A204.1 (cell line): ENCODE results near the gene IRF5.

ENCODE experiments used
- FAIRE-seq: peaks from 2 replicates; lab custom pipeline; 2012; peaks lifted over from hg19 to GRCh38; lab: Jason Lieb, UNC

IRF5 gene, protein sequence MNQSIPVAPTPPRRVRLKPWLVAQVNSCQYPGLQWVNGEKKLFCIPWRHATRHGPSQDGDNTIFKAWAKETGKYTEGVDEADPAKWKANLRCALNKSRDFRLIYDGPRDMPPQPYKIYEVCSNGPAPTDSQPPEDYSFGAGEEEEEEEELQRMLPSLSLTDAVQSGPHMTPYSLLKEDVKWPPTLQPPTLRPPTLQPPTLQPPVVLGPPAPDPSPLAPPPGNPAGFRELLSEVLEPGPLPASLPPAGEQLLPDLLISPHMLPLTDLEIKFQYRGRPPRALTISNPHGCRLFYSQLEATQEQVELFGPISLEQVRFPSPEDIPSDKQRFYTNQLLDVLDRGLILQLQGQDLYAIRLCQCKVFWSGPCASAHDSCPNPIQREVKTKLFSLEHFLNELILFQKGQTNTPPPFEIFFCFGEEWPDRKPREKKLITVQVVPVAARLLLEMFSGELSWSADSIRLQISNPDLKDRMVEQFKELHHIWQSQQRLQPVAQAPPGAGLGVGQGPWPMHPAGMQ

DNA sequence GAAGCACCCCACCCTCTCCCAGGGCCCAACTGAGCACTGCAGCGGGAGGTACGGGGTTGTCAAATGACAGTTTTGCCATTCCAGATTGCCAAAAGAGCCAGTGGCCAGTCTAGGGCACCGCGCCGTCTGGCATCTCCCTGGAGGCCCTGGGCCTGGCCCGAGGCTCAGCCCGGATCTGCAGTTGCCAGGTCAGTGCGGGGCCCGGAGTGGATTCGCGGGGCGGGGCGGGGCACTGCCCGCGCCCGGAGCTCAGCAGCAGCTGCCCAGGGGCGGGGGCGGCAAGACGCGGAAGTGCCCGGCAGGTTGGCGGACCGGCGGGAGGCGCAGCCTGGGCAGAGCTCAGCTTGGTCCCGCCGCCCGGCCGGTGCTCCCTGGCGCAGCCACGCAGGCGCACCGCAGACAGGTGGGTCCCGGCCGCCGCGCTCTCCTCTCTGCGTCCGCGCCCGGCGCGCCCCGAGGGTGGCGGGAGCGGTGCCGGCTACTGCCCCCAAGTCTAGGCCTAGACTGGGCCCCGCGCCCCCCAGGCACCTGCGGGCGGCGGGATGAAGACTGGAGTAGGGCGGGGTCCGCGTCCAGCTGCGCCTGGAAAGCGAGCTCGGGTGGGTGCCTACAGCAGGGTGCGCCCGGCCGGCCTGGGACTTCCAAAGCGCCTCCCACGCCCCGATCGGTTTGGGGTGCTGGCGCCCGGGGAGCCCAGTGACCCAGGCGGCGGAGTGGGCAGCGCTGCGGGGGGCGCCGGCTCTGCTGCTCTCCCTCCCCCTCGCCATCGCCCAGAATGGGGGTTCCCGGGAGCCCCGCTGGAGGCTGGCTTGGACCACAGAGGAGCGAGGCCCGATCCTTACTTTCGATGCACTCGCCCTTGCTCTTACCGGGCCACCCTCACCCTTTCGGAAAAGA is at the start of gene IRF5:
TSS of gene IRF5 (plus strand) at position 281 of the 897 bp plus-strand sequence. CDS start 4,155 bp downstream, outside the sequence.
- no peak for FAIRE-seq

DNA sequence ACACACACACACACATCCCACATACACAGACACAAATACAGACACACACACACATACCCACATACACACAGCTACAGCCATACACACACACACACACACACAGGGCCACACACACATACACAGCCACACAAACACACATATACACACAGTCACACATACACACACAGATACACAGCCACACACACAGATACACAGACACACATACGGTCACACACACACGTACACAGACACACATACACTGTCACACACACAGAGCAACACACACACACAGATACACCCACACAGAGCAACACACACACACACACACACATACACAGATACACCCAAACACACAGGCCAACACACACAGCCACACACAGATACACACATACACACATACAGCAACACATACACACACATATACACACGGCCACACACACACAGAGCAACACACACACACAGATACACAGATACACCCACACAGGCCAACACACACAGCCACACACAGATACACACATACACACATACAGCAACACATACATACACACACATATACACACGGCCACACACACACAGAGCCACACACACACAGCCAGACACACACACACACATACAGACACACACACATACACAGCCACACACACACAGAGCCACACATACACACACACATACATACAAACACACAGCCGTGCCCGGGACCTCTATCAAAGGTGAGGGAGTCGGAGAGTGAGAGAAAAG is 49.5 kb upstream of the IRF5 start:
- FAIRE-seq: no peak

DNA sequence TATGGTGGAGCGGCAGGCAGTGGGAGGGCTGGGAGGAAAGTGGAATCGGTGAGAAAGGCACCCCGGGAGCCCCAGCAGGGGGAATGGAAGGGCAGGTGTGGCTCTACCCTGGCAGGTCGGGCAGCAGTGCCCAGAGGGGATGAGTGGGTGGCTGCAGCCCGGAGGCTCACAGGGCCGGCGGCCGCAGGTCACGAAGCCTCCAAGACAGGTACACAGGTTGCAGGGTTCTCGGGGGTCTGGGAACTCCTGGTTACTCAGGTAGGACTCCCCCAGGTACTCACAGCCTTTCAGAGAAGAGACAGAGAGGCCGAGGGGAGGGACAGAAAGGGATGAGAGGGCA is 49.0 kb upstream of the IRF5 start:
- FAIRE-seq: no peak

DNA sequence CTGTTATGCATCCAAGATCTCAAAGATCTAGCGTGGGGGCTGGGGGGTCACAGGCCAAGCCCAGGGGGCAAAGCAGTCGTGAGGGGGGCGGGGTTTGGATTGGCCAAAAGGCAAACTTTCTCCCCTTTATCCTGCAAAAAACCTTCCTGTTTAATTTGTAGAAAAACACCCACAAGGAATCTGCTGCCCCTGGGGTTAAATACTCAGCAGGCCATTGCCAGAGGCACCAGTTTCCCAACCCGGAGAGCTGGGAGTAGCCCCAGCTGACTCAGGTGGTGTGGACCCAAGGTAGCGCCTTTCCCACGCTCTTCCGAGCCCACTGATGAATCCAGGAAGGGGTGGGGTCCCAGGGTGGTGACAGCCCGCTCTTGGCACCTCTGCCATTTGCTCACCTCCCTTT is 48.6 kb upstream of the IRF5 start:
- no peak for FAIRE-seq

GRCh38 chr7:128890306-128891109 is 47.2 kb upstream of the IRF5 start:
- FAIRE-seq: no peak

DNA sequence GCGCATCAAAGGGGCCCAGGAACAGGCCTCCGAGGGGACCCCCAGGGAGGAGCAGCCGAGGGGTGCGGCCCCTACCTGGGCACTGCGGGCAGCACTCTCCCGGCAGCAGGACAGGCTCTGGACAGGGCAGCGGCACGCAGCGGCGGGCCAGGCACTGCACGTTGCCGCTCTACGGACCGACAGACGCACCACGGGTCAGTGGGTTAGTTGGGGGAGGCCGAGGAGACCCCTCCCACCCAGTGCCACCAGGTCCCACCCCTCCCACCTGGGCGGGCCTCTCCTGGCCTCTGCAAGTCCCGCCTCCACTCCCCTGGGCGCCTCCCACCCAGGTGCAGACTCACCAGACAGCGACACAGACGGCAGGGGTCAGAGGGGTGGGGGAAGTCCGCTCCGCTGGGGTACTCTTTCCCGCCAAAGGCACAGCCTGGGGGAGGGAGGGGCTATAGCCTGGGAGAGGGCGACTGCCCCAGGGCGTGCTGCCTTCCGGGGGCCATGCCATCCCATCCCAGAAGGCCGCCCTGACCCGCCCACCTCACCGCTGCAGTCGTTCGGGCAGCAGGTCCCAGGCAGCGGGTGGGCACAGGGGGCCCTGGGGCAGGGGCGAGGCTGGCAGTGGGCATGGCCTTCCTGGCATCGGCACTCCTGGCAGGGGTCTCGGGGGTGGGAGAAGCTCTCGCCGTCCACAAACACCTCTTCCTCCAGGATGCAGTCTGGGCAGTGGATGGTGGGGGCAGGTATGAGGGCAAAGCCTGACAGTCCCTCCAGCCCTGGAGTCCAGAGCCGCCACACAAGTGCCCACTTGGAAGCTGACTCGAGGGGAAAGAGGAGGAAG is 46.4 kb upstream of the IRF5 start:
- no peak for FAIRE-seq

DNA sequence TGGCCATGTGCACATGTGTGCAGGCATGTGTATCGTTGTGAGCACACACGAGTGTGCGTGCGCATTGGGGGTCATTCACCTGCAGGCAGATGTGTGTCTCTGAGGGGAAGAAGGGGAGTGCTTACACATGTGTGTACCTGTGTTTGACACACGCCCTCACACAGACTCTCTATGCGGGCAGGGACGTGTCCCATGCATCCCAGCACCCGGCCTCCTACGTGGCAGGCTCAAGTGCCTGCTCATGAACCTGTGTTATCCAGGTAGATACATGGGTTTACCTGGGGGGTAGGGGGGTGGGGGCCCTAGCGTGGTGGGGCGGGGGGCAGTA is 45.8 kb upstream of the IRF5 start:
- no peak for FAIRE-seq

- FAIRE-seq: no peak
Measured at GRCh38 chr7:128892521-128893250, 45.0 kb upstream of the IRF5 start.

DNA sequence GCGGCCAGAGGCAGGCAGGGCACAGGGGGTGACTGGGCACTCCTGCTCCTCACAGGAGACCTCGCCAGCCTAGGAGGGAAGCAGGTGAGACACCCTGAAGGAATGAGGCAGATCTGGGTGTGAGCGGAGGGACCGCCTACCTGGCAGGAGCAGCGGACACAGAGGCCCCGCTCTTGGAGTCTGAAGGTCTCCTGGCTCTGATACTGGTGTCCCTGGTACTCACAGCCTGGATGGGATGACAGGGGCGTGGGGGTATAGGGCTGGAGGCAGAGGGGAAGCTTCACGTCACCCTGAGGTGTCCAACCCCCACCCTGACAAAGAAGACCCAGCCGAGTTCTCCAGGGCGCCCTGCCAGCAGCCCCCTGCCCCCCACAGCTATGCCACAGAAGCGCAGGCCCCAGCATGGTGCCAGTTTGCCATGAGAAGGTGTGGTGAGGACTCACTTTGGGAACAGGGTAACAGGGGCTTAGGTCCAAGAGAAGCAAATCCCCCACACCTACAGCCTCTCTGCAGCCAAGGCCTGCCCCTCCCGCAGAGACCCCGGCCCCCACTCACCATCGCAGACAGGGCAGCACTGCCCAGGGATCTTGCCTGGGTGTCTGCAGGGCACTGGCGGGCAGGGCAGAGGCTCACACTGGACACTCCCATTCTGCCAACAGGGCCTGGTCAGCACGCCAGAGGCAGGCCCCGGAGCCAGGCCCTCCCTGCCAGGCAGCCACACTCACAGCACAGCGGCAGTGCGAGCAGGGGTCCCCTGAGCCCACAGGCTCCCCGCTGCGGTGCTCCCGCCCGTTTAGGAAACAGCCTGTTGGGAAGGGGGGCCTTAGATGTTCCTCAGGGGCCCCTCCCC is 44.3 kb upstream of the IRF5 start:
- no peak for FAIRE-seq

GRCh38 chr7:128894101-128894440 is 43.7 kb upstream of the IRF5 start:
- FAIRE-seq: no peak

GRCh38 chr7:128895320-128895719 is 42.4 kb upstream of the IRF5 start:
- no peak for FAIRE-seq

DNA sequence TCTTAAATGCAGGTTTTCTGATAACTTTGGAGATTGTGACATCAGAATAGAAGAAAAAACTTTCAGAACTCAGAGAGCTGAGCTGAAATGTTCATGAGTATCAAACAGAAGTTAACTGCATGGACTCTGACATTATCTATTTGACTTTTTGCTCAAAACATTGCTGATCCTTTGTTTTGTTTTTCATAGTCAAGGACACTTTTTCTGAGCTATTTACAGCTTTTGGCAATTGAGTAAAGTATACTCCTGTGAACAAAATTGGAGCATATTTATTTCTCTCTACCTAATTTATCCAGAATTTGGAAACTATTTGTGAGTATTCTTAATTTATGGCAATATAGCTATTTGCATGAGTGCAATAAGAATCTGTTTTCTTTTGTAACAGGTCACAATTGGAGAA is 38.3 kb upstream of the IRF5 start:
- no peak for FAIRE-seq

DNA sequence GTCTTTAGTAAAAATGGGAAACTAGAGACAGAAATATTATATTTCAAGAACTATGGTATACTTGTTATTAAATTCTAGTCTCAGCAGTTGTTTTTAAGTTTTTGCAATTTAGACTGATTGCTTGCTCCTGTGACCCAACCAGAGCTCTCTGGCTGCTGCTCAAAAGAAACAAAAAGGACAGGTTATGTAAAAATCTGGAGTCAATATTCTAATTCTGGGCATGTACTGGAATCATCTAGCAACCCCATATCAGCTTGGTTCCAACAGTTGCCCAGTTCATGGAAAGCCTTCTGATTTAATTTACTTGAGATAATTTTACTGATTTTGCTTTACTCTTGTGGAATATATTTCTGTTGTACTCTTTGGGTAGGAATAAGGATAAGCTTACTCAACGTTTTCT is 37.5 kb upstream of the IRF5 start:
- FAIRE-seq: no peak

DNA sequence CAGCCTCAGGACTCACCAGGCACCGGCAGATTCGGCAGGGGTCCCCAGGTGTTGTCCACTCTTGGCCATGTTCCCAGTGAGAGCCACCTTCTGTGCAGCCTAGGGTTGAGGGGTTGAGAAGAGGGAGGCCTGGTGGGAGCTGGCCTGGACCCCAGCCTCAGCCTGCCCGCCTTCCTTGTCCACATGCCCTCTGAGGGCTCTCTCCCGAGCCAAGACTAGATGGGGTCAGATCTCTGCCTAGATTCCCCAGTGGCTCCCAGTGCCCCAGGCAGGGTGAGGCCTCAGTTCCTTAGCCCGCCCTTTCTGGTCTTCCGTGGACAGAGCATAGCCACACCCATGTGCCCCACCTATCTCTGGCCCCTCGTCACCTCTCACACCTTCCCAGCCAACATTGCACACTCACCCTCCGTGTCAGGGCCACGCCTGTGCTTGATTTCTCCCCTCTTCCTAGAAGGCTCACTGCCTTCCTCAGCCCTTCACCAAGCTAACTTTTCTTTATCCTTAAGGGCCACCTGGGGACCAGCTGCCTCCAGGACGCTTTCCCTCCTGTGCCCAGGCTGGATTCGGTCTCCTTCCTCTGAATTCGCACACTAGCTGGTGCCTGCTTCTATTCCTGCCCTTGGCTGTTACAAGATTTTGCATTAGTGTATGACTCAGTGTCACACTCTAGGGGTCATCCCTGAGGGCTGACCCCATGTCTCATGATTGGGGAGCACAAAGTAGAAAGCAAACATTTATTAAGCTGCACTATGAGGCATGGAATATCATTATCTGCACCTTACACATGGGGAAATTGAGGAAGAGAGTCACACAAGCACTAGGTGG is 34.8 kb upstream of the IRF5 start:
- no peak for FAIRE-seq

GRCh38 chr7:128903621-128904361 is 33.9 kb upstream of the IRF5 start:
- no peak for FAIRE-seq

- FAIRE-seq: no peak
Measured at GRCh38 chr7:128904381-128905197, 33.1 kb upstream of the IRF5 start.
